SU-DHL-6 (cell line): Measurements from ENCODE around the gene ZDHHC19.

Source experiments
- H2AFZ ChIP-seq: fragments of 200-600 bp; sonication (generic); 2 replicates; pipeline ENCODE4 v1.6.1; 2014; ENCODE audit warnings: low read depth, mild to moderate bottlenecking, moderate library complexity, mixed read lengths, antibody characterized with exemption, low read length; ENCODE audit not compliant: severe bottlenecking
- H3F3A ChIP-seq: fragments of 200-600 bp; shearing (Covaris generic); 2 replicates; pipeline ENCODE4 v1.6.0; 2016; ENCODE audit warnings: antibody characterized with exemption, mild to moderate bottlenecking; ENCODE audit not compliant: insufficient read depth
- H3K27ac ChIP-seq: fragments of 200-600 bp; sonication (generic); 2 replicates; pipeline ENCODE4 v1.5.1; 2016; ENCODE audit warnings: low read depth, mild to moderate bottlenecking, low read length, moderate library complexity, mixed read lengths
- H3K27me3 ChIP-seq: fragments of 200-600 bp; sonication (generic), shearing (Covaris generic); 2 replicates; pipeline ENCODE4 v1.6.0; 2014; ENCODE audit warnings: mild to moderate bottlenecking, low read length
- H3K36me3 ChIP-seq: fragments of 200-600 bp; sonication (generic); 2 replicates; pipeline ENCODE4 v1.6.1; 2014; ENCODE audit warnings: mild to moderate bottlenecking, low read length, mixed read lengths
- H3K4me2 ChIP-seq: fragments of 300-600, 200-600 bp; shearing (Covaris generic), sonication (generic); 2 replicates; pipeline ENCODE4 v1.6.0; 2014; ENCODE audit warnings: low read length, low read depth, mild to moderate bottlenecking; ENCODE audit not compliant: poor library complexity, severe bottlenecking
- H3K4me3 ChIP-seq: fragments of 200-600 bp; sonication (generic); 2 replicates; pipeline ENCODE4 v1.5.1; 2014; ENCODE audit warnings: antibody characterized with exemption, low read length, mild to moderate bottlenecking, mixed read lengths; ENCODE audit not compliant: insufficient read depth, poor library complexity, severe bottlenecking
- H3K79me2 ChIP-seq: fragments of 200-600 bp; sonication (generic); 2 replicates; pipeline ENCODE4 v1.6.1; 2014; ENCODE audit warnings: mild to moderate bottlenecking, low read length, moderate library complexity; ENCODE audit not compliant: insufficient read depth
- H3K9ac ChIP-seq: fragments of 200-600 bp; sonication (generic); 2 replicates; pipeline ENCODE4 v1.7.0; 2014; ENCODE audit warnings: mild to moderate bottlenecking, low read length
- H3K9me2 ChIP-seq: fragments of 200-600 bp; sonication (generic); replicated peaks from 2 replicates; pipeline ENCODE4 v1.6.1; 2014; ENCODE audit warnings: low read length; ENCODE audit not compliant: insufficient read depth
- H3K9me3 ChIP-seq: fragments of 200-600 bp; sonication (generic); 2 replicates; pipeline ENCODE4 v1.6.1; 2014; ENCODE audit warnings: low read length, mixed read lengths; ENCODE audit not compliant: insufficient read depth
- H4K20me1 ChIP-seq: fragments of 200-600 bp; sonication (generic); 2 replicates; pipeline ENCODE4 v1.6.1; 2014; ENCODE audit warnings: low read depth, mild to moderate bottlenecking, antibody characterized with exemption, low read length, moderate library complexity, mixed read lengths
- CTCF ChIP-seq: fragments of 200-600 bp; sonication (generic); IDR thresholded peaks from one replicate; pipeline ENCODE4 v1.5.1; 2017; ENCODE audit warnings: antibody characterized with exemption, mild to moderate bottlenecking, low read length, moderate library complexity; ENCODE audit not compliant: insufficient read depth, poor library complexity, severe bottlenecking
- EZH2phosphoT487 ChIP-seq: fragments of 200-600 bp; sonication (generic), shearing (Covaris generic); conservative IDR thresholded peaks from 2 replicates; pipeline ENCODE4 v1.6.1; 2018; ENCODE audit warnings: mild to moderate bottlenecking, antibody characterized with exemption, low read length, moderate library complexity, mixed read lengths

ZDHHC19 gene

GRCh38 chr3:196219970-196220311 lies 8.7 kb upstream of the ZDHHC19 start:
- no peak overlapping the region for H3K4me3 ChIP-seq
- no peaks in the 10 kb centered on the region for H3K27me3 ChIP-seq
- H3K36me3 ChIP-seq, result no peaks in the 10 kb centered on the region
- H3K9me2 ChIP-seq, result no peaks in the 10 kb centered on the region
- no peaks in the 10 kb centered on the region for H3F3A ChIP-seq
- no peak overlapping the region for H2AFZ ChIP-seq
- H3K9me3 ChIP-seq, result no peaks in the 10 kb centered on the region
- H4K20me1 ChIP-seq, result no peaks in the 10 kb centered on the region
- H3K9ac ChIP-seq, result no peak overlapping the region
- no peaks in the 10 kb centered on the region for H3K79me2 ChIP-seq
- no peak overlapping the region for H3K4me2 ChIP-seq
- TF ChIP-seq EZH2phosphoT487 (no peak), CTCF (no peak)
- no peak overlapping the region for H3K27ac ChIP-seq

GRCh38 chr3:196219194-196219969 lies 8.2 kb upstream of the ZDHHC19 start:
- no peak overlapping the region for H3K4me3 ChIP-seq
- peak overlapping the region; percentile 37 for H3K4me2 ChIP-seq
- TF ChIP-seq CTCF, result no peak
- H3F3A ChIP-seq, result no peaks in the 10 kb centered on the region
- no peak overlapping the region for H3K9ac ChIP-seq
- H3K27me3 ChIP-seq, result no peaks in the 10 kb centered on the region
- no peaks in the 10 kb centered on the region for H4K20me1 ChIP-seq
- peak overlapping the region; percentile 39 for H2AFZ ChIP-seq
- no peaks in the 10 kb centered on the region for H3K9me3 ChIP-seq
- H3K79me2 ChIP-seq, result no peaks in the 10 kb centered on the region
- H3K9me2 ChIP-seq, result no peaks in the 10 kb centered on the region
- H3K36me3 ChIP-seq, result no peaks in the 10 kb centered on the region
- H3K27ac ChIP-seq, result no peak overlapping the region

GRCh38 chr3:196218155-196218712 lies 7.0 kb upstream of the ZDHHC19 start:
- no peaks in the 10 kb centered on the region for H3K27me3 ChIP-seq
- H2AFZ ChIP-seq, result no peak overlapping the region
- H4K20me1 ChIP-seq, result no peaks in the 10 kb centered on the region
- H3F3A ChIP-seq, result no peaks in the 10 kb centered on the region
- no peaks in the 10 kb centered on the region for H3K9me3 ChIP-seq
- no peak overlapping the region for H3K4me2 ChIP-seq
- H3K27ac ChIP-seq, result no peak overlapping the region
- H3K36me3 ChIP-seq, result no peaks in the 10 kb centered on the region
- no peaks in the 10 kb centered on the region for H3K79me2 ChIP-seq
- H3K4me3 ChIP-seq, result no peak overlapping the region
- no peak for TF ChIP-seq CTCF
- TF ChIP-seq EZH2phosphoT487, result no peak
- H3K9ac ChIP-seq, result no peak overlapping the region
- H3K9me2 ChIP-seq, result no peaks in the 10 kb centered on the region
